NCI-H1417 (cell line): ENCODE data around the gene COL5A2.

Experiments used
- DNase-seq, 3 experiments: peaks; one replicate each; lab custom pipeline; 2025; lab: John Stamatoyannopoulos, UW

Gene COL5A2

DNA sequence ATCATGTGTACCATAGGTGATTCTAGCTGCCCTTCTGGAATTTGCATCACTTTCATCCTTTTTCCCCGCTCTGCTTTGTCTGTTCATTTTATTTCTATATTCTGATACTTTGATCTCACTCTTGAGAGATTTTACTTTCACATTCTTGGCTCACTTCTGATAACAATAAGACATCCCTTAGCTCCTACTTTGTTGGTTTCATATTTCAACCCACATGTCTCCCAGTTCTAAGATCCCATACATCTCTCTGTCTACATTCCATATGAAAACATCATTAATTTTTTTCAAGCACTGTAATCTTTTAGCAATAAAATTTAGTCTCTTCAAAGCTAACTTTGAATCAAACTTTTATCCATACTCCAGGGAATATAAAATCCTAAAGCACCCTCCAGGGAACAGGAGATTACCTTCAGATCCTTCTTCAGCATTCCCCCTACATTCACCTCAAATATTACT lies 129.8 kb downstream of the COL5A2 start:
- no peak for DNase-seq

DNA sequence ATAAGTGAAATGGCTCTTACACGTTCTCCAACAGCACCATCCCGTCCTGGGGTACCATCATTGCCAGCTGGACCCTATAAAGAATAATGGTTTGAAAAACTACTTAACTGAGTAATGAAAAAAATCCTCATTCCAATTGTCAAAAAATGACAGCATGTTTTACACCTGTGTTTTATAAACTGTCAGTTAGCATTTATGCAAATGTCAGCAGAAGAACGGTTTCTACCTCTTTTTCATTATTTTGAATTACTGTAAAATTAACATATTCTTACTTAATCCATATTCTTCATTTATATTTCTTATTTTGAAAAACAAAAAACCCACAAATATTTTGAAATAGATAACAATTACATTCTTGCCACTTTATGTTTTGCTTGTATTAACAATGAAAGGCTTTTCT lies 131.4 kb downstream of the COL5A2 start:
- no peak for DNase-seq

DNA sequence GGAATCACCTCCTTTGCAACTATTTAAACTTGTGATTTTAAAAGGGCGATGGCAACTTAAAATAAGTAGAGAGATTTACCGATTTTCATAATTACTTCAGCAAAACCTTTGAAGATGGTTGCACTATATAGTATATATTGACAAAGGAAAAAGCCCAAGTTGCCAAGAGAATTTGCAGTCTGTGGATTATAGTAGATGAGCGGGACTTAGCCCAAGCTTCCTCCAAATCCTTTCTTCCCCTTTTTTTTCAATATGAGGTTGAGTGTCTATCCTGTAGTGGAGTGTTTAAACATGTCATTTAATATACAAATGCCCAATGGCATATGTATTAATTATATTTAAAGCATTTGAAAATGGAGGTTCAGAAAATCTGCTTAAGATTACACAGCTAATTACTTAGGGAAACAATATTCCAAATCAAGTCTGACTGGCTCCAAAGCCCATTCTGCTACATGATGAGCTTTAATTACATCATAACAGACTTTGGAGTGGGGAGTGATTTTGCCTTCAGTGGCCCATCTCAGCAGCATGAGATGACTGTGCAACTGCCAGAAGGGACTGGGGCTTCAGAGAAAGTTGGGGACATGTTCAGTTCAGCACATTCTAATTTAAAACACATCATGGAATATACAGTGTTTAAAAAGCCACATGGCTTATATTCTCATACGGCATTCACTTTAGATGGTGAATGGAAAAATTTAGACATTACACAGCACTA lies 132.2 kb downstream of the COL5A2 start:
- peak in 1 of 3 experiments; percentile 3 for DNase-seq

DNA sequence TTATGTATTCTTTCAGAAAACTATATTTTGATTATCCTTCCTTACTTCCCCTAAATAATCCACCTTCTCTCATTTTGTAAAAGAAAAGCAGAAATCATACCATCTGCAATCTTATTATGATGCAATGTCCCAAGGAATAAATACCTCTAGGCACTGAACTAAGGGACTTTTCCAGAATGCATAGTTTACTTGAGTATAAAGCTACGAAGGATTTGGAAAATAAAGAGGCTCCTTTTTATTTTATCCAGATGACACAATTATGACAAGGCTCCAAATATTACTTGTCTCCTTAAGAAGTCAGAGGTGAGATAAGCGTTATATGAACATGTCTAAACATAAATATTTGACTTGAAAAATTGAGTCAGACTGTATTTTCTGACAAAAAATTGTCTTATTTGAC lies 133.2 kb downstream of the COL5A2 start:
- no peak for DNase-seq

DNA sequence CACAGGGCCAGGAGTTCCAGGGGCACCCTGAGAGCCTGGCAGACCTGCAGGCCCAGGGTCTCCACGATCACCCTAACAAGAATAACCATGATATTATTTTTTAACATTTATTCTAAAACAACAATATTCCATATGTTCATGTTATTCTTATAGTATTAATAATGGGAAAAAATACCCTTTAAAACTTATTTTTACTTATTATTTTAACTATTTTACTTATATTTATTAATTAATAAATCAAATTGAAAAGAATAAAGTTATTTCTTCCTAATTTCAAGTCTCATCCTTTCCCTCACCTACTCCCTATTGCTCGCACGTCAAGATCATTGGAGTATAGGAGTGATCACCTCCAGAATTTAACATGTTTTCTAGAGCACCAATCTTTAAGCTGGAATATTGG lies 133.7 kb downstream of the COL5A2 start:
- no peak for DNase-seq

DNA sequence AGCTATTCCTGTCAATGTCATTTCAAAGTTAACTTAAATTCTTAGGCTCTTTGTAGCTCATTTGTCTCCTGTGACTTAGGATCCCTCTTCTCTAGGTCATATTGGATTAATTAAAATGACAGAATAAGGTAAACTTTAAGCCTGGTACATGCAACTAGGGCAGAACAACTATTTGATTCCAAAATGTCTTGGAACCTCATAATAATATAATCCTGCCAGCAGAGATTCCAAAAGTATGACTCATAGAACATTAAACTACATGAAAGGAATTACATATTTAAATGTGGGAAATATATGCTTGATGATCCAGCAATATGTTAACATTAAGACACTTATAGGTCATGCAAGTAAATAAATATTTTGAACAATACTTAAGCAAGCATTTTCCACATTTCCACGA lies 142.0 kb downstream of the COL5A2 start:
- DNase-seq, result no peak

DNA sequence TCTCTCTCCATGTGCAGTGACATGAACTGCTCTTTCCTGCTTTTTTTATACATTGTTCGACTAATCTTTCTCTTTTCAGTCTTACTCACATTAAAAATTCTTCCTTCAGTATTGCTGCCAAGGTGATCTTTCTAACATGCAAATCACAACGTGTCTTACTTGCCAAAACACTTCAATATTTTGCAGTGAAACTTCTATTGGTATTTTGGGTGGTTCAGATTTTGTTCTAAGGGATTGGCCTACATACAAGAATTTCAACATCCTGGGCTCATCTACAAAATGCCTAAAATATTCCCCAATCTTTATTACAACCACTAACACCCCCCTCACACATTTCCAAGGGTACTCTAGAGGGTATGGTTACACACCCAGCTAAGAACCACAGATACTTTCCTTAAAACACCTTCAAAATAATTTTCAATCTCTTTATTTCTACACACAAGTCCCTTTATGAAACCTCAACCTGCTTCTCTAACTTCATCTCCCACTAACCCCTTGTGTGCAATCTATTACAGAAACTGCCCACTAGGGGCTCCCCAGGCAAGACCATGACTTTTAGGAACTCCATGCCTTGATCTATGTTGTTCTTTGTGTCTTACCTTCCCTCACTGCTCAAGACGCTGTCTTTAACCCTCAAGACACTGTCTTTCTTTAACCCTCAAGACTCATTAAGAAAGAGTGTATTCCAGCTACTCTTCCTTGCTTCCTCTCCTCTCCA lies 154.5 kb downstream of the COL5A2 start:
- no peak for DNase-seq

DNA sequence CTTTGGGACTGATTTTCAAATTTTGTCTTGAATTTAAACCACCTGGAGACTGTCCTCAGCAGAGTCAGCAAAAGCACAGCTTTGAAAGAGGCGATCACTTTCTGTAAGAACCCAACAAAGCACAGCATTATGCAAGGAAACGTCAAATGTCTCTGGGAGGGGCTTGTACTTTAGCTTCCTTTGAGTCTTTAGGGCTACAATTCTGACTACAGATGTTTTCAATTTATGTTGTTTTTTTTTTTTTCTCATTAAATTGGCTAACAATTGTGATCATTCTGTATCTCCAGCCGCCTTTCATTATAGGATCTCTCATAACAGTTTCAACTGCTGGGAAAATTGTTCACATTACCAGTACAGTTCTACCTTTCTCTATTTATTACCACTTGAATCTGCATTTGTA lies 157.1 kb downstream of the COL5A2 start:
- DNase-seq, result no peak

DNA sequence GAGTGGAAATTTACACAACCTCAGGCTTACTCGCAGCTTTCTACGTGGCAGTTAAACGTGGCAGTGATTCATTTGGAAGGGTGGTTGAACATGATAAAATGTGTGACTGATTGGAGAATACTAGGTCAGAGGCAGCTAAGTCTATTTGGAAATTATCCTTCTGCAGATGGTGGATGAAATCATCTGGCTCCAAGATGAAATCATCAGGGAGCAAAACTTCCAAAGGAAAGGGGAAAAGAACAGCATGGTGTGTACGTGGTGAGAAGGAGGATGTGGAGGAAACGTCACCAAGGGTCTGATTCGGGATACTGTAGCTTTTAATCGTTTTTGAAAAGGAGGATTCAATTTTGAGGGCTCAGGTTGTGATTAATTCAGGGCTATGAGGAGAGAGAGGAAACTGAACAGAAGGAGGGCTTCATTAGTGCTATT lies 157.5 kb downstream of the COL5A2 start:
- no peak for DNase-seq

DNA sequence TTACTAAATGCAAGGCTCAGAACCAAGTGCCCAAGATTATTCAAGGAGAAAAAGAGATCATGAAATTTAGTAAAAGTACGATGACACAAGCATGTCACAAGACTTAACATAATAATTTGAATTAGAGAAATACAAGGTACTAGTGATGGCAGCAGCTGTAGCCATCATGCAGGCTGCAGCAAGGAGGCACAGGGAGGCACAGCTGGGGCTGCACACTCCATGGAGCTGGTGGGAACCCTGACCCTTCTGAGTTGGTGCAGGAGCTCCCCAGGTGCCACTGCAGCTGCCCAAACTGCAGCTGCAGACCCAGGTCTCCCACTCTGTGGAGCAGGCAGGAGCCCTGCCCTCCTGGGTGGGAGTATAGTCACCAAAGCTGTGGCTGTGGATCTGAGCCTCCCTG lies 159.4 kb downstream of the COL5A2 start:
- no peak for DNase-seq

DNA sequence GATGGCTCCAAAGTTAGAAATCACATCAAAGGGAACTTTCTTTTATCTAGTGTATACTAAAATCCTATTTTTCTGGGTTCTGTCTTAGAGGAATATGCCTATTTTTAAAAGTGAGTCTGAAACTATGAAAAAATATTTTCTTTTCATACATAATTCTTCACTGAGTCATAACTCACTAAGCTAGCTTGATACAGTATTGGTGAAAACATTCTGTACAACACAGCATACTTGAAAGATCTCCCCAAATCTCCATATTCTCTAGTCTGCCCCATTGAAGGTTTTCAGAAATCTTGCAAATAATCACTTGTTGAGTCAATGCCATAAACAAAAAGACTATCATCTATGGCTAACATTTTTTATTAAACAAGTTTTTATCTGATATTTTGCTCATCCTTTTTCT lies 160.9 kb downstream of the COL5A2 start:
- no peak for DNase-seq

DNA sequence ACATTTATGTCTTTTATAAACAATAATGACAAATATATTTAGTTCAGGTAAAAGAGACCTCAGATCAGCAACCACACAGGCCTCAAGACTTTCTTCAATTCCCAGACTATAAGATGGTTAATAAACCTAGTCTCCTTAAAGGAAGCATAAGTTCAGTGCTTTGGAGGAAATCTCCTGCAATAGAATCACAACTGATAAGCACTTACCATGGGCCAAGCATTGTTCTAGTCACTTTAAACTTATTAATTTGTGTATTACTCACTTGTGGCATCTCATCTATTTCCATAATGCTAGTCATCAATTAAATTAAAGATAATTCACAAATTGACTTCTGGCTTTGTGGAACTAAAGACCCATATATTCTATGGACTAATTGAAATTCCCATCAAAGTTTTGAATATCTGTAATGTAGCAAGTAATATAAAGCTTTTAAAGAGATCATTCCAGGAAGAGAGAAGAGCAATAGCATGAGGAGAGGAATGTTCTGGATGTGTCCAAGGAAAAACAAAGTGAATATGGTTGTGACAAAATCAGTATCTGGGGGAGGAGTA lies 163.2 kb downstream of the COL5A2 start:
- no peak for DNase-seq

DNA sequence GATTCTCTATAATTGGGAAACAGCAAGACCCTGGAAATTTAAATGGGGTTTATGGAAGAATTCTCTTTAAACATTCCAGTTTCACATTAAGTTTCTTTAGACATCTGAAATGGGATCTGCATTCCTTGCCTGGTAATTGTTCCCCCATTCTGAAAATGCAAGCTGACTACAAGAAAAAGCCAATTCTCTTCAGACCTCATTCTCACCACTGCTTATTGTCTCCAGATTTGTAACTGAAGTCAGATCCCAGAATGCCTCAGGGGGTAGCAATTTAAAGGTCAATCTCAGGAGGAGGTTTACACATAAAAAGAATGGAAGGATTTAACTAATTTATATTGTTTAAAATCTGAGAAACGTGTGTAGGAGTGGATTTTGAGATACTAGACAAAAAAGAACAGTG lies 164.2 kb downstream of the COL5A2 start:
- no peak for DNase-seq

DNA sequence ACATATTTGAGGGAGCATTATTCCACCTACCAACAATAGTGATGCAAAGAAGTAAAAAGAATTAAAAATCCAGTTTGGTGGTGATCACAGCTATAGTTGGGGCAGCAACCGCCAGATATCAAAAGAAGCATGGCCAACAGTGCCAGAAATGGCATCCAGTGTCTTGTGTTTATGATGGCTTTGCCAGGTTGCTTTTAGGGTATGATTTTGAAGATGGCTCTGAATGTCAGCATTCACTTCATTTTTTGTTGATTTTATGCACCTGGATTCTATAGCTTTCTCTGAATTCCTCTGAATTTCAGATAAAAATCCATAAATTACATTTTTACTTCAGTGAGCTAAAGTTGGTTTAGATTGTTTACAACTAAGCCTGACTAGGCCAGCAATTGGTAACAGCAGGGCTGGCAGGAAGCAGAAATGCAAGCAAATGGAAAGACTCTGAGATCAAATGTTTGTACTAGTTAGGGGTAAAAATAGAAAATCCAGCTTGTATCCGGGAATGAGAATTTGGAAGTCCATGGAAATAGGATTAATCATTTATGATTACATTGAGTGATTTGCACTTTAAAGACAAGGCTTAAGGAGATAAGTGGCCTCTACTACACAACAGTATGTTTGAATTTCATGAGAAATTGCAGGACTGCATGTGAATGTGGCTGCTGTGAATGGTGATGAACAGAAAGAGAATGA lies 165.0 kb downstream of the COL5A2 start:
- DNase-seq, result no peak

DNA sequence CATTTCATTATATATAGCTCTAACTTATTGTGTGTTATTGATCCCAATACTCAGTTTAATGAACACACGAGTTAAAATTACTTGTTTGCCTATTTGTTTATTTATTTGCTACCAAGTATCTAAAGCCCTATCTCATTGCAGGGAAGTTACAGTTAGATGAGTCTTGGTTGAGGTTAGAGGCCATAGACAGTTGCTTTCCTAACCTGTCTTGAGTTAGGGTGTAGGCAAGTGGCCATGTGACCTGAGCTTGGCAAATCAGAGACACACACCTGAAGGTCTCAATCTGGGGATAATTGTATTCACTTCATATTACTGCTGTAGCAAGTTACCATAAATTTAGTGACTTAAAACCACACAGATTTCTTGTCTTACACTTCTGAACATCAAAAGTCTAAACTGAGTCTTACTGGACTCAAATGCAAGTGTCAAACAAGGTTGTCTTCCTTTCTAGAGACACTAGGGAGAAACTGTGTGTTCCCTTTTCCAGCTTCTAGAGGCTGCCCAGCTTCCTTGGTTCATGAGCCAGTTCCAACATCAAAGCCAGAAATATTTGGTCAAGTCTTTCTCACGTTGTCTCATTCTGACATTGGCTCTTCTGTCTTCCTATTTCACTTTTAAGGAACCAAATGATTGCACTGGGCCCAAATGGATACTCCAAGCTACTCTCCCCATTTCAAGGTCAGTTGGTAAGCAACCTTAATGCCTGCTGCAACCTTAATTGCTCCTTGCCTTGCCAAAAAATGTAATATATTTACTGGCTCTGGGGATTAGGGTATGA lies 165.7 kb downstream of the COL5A2 start:
- no peak for DNase-seq

DNA sequence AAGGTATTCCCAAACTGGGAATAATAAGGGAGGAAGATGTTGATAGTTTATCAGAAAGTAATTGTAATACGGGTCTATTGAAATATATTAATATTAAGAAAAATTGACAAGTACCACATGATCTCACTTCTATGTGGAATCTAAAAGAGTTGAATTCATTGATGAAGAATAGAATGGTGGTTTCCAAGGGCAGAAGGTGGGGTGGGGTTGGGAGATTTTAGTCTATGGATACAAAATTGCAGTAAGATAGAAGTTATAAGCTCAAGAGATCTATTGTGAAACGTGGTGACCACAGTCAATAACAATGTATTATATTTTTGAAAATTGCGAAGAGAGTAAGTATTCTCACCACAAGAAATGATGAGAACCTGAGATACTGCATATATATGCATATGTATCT lies 166.5 kb downstream of the COL5A2 start:
- DNase-seq, result no peak

DNA sequence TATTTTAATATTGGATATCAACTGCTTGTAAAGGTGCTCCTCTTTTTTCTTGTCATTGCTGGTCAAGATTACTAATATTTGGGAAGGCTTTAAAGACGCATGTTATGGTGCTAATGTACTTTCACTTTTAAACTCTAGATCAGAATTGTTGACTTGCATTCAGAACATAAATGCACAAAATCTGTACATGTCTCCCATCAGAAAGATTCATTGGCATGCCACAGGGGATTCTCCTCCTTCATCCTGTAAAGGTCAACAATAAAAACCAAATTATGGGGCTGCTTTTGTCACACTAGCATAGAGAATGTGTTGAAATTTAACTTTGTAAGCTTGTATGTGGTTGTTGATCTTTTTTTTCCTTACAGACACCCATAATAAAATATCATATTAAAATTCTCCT lies 167.2 kb downstream of the COL5A2 start:
- DNase-seq, result no peak

DNA sequence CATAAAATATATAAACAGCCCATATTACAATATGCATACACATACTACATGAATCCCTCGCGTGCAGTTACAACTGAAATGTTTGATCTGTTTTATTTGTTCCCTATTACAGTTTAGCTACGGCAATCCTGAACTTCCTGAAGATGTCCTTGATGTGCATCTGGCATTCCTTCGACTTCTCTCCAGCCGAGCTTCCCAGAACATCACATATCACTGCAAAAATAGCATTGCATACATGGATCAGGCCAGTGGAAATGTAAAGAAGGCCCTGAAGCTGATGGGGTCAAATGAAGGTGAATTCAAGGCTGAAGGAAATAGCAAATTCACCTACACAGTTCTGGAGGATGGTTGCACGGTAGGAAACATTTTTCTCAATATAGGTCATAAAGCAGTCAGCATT lies 169.0 kb downstream of the COL5A2 start:
- no peak for DNase-seq

DNA sequence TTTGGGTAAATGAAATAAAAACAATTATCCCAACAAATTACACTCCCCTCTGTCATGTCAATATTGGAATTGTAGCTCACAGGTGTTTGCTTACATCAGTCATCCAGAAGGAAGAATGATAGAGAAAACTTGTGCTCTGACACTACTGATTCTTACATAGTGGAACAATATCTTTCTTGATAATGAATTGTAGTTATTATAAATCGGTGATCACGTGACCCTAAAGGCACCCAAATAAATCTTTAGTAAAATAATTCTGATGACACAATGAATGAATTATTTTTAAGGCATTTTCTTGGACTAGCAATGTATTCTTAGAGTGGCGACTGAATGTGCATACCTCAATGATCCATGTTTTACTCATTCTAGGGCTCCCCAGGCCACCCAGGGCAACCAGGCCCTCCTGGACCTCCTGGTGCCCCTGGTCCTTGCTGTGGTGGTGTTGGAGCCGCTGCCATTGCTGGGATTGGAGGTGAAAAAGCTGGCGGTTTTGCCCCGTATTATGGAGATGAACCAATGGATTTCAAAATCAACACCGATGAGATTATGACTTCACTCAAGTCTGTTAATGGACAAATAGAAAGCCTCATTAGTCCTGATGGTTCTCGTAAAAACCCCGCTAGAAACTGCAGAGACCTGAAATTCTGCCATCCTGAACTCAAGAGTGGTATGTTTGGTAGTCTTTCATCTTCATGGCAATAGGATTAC lies 170.9 kb downstream of the COL5A2 start:
- peak in 1 of 3 experiments; percentile 34 for DNase-seq

DNA sequence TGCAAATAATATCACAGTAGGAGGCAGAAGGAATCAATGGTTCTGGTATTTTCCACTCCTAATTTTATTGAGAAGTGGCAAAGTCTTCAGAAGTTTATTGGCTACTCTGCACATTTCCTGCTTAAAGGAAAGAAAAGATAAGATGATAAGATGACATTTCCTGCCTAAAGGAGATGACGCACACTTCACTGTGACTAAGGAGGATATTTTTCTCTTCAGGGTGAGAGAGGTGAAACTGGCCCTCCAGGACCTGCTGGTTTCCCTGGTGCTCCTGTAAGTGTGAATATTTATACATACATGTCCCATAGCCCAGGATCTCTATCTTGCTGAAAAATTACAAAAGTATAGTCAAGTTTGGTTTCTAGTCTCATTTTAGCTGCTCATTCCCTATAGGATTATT lies 177.5 kb downstream of the COL5A2 start:
- no peak for DNase-seq

DNA sequence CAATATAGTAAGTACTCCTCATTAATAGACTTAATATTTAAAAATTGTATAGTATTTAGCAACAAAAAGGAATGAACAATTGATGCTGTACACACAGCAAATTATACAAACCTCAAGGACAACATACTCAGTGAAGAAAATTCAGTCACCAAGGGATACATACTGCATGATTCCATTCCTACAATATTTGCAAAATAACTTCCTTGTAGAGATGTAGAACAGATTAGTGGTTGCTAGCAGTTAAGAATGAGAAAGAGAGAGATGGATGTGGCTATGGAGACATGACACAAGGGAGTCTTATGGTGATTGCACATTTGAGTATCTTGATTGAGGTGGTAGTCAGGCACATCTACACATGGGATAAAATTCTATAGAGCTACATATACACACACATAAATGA lies 179.3 kb downstream of the COL5A2 start:
- DNase-seq, result no peak
